Activated CD4-positive, alpha-beta T cell treated with anti-CD3 and anti-CD28 coated beads for 36 hours (primary cell): ENCODE results near the gene P2RX3. TPM values are rescaled to one million over a fixed set of nuclear protein-coding genes. Genes with fewer than 3 reads are reported as not detected.

Experiments
- ATAC-seq: fragments of 200-7000 bp; cut with Tn5 transposase; one replicate; pipeline ENCODE4 v1.10.0; 2021; ENCODE audit warnings: mild to moderate bottlenecking, moderate library complexity
- CTCF ChIA-PET: fragments of 350-600 bp; sonication (Branson Sonifier 250); formaldehyde crosslinking; loops from one replicate; lab custom pipeline; 2021; ENCODE audit warnings: antibody characterized with exemption; lab: Charles Lee
- POLR2A ChIA-PET: fragments of 350-600 bp; sonication (Branson Sonifier 250); formaldehyde crosslinking; loops from one replicate; lab custom pipeline; 2021; ENCODE audit warnings: antibody characterized with exemption, inconsistent platforms; lab: Charles Lee
- DNase-seq: peaks from one replicate; pipeline ENCODE4 v3.0.0-alpha.2; 2020
- H3K27ac Mint-ChIP-seq: one replicate; pipeline ENCODE4 v1.8.0; 2021; ENCODE audit warnings: mixed read lengths
- H3K27me3 Mint-ChIP-seq: one replicate; pipeline ENCODE4 v1.8.0; 2021; ENCODE audit warnings: mixed read lengths
- H3K36me3 Mint-ChIP-seq: one replicate; pipeline ENCODE4 v1.8.0; 2021; ENCODE audit warnings: low read depth, mixed read lengths
- H3K4me1 Mint-ChIP-seq: one replicate; pipeline ENCODE4 v1.8.0; 2021; ENCODE audit warnings: mixed read lengths
- H3K4me3 Mint-ChIP-seq: one replicate; pipeline ENCODE4 v1.8.0; 2021; ENCODE audit warnings: mild to moderate bottlenecking, moderate library complexity, mixed read lengths
- H3K9me3 Mint-ChIP-seq: one replicate; pipeline ENCODE4 v1.8.0; 2021; ENCODE audit warnings: low read depth, mixed read lengths
- intact Hi-C, 2 experiments: fragments of 100-400 bp; cut with DNase I in 1 of 2; cut with micrococcal nuclease in 1 of 2; formaldehyde crosslinking; loops; one replicate each; pipeline versions ENCODE4 v1.14.2 to v1.15.1; 2022 to 2024; cut with DNase I, micrococcal nuclease
- total RNA-seq, 2 experiments: library from RNA; stranded (reverse); gene quantifications; one replicate each; pipeline ENCODE4 v1.2.3, GENCODE V29; 2021

The P2RX3 gene
- total RNA-seq, 2 experiments from 2014 or later, result not detected

DNA sequence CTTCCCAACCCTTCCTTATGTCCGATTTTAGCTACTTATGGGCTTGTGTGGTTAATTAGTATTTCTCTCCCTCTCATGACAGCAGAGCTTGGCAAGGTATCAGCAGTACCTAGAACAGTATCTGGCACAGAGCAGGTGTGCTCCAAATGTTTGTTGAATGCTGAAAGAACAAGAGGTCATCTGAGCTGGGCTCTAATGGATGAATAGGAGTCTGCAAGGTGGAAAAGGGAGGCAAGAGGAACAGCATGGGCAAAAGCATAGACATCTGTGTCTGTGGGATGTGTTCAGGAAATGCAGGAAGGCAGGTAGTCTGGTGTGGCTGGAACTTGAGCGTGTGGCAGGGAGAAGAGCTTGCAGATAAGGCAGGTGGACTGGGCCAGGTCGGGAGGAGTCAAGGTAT is 23.8 kb downstream of the P2RX3 start:
- ATAC-seq (no peak), DNase-seq (no peak)
- Mint-ChIP-seq H3K4me1 (no peaks in the 10 kb centered on the region), H3K27me3 (peaks cover 3% of the 10 kb centered on the region), H3K27ac (no peak overlapping the region), H3K9me3 (peaks cover 1% of the 10 kb centered on the region), H3K4me3 (no peak overlapping the region), H3K36me3 (no peaks in the 10 kb centered on the region)
- ChIA-PET POLR2A (no interaction called here), CTCF (interaction anchor here (0.7 to 3.0 kb wide), 5 partner anchors 9 to 25 kb away, joined by 3 to 11 read pairs (median 4); no protein-coding TSS in a partner anchor)
- intact Hi-C loops, result no loop called here

DNA sequence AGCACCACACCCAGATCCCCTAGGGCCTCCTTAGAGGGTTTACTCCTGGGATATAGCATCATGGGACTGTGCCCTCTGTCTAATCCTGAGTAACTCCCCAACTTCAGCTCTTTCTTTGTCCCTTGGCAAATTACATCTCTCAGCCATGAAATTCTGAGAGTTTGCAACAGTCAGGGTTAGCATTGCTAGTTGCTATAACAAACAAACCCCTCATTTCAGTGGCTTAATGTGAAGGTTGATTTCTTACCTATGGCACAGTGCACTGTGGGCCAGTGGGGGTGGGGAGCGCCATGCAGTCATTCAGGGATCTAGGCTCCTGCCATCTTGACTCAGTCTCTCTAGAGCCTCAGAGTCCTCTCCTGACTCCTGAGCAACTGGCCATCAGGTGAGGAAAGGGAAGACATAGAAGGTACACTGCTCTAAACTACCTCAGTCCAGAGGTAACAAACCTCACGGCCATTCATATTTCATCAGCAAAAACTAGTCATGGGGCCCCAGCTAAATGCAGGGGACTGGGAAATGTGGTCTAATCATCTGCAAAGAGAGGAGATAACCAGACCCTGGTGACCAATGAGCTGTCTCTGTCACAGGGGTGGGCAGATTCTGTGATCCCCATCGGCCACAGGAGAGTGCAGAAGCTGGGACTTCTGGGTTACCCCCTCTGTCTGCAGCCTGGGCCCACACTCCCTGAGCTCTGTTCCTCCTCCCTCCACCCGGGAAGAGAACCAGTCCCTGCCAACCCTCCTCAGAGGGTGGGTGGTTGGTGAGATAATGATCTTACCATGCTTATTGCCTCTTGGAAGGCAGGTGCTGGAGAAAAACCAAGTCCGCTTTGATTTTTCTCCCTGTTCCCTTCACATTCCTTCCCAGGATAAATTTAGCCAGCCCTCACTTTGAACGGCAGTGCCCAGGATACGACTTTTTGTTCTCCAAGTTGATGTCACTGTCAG is 25.3 kb downstream of the P2RX3 start:
- H3K36me3 Mint-ChIP-seq, result no peaks in the 10 kb centered on the region
- peaks cover 1% of the 10 kb centered on the region for H3K9me3 Mint-ChIP-seq
- peaks cover 3% of the 10 kb centered on the region for H3K27me3 Mint-ChIP-seq
- no peak for ATAC-seq
- H3K4me3 Mint-ChIP-seq, result no peak overlapping the region
- ChIA-PET CTCF (interaction anchor here (0.7 to 3.0 kb wide), 4 partner anchors 11 to 111 kb away, joined by 3 to 11 read pairs (median 6); no protein-coding TSS in a partner anchor), POLR2A (no interaction called here)
- H3K27ac Mint-ChIP-seq, result no peak overlapping the region
- intact Hi-C loops, result no loop called here
- no peaks in the 10 kb centered on the region for H3K4me1 Mint-ChIP-seq
- DNase-seq, result no peak

DNA sequence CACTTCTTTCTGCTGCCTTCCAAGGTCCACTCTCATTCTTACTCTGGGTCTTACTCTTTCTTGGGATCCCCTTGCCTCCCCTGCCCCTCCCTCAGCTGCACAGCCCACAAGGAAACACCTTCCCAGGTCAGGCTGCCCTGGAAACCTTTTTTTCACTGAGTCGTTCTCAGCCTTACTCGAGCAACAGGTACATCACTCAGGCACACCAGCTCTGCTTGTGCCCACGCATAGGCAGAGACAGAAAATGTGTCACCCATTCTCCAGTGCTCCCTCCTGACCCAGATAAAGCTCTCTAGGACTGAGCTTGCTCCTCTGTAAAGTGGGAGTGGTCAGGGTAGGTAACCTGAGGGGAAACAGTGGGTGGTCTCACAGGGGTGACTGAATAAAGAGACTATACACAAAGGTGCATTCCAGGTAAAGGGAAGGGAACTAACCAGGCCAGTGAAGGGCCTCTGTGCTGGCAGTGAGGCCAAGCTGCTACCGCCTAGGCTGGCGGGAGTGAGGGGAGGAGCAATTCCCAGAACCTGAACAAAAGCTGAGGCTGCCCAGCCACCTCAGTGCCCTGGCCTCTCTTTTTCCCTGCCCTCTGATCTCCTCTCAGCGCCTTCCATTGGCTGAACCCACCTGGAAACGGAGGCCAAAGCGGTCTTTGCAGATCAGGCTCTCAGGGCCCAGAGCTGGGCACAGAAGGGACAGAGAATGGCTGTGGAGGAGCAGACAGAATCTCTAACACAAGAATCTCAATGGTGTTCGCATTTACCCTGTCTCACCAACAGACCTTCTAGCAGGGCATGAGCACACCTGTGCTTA is 26.9 kb downstream of the P2RX3 start:
- peaks cover 1% of the 10 kb centered on the region for H3K9me3 Mint-ChIP-seq

DNA sequence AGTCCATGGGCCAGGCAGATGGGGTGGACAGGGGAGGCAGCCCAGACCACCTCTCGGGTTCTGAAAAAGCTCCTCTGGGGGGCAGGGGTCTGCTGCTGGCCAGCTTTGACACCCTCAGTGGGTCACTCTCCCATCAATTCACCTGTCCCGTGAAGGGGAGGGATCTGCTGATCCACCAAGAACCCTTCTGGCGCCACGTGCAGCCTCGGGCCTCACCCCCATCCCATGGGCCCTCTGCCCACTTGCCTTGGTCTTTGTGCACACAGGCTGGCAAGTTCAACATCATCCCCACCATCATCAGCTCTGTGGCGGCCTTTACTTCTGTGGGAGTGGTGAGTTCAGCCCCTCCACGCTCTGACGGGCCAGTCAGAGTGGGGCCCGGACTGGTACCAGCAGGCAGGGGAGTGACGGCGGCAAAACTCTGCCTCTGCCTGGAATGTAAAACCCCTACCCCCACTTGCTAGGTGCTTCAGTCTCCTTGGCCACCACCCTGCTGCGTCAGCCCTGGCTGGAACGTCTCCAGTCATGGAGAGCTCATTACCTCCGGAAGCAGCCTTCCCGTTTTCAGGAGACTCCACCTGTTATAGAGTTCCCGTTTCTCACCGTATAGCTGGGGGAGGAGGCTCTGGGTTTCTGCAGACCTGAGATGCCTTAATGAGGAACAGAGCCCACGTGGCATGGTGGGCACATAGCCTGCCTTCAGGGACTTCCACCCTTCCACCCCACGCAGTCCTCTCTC is 30.1 kb downstream of the P2RX3 start:
- DNase-seq (no peak), ATAC-seq (no peak)
- ChIA-PET CTCF (interaction anchor here (1.2 kb wide), 1 partner anchor 18 kb away, joined by 3 read pairs; no protein-coding TSS in a partner anchor), POLR2A (no interaction called here)
- no peaks in the 10 kb centered on the region for H3K36me3 Mint-ChIP-seq
- H3K4me3 Mint-ChIP-seq, result no peak overlapping the region
- H3K27me3 Mint-ChIP-seq, result no peaks in the 10 kb centered on the region
- H3K27ac Mint-ChIP-seq, result no peak overlapping the region
- H3K4me1 Mint-ChIP-seq, result no peaks in the 10 kb centered on the region
- intact Hi-C loops, result no loop called here
- H3K9me3 Mint-ChIP-seq, result no peaks in the 10 kb centered on the region

More for the DNA sequence above, 26.9 kb downstream of the P2RX3 start:
- Mint-ChIP-seq H3K36me3 (no peaks in the 10 kb centered on the region), H3K4me1 (no peaks in the 10 kb centered on the region), H3K27me3 (peaks cover 3% of the 10 kb centered on the region), H3K4me3 (no peak overlapping the region), H3K27ac (no peak overlapping the region)
- ChIA-PET CTCF (no interaction called here), POLR2A (no interaction called here)
- intact Hi-C loops, result no loop called here
- ATAC-seq (no peak), DNase-seq (no peak)

DNA sequence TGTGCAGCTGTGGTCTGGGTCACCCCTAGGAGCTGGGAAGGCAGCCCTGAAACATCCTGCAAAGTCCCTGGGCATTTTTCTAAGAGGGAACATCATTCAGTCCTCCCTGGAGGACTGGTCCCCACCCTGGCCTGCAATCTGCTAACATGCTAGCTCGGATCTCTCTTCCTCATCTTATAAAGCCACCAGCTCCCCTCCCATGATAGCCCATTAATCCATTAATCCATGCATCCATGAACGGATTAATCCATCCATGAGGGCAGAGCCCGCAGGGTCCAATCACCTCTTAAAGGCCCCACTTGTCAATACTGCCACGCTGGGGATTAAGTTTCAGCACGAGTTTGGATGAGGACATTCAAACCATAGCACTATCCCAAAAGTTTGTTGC is 30.7 kb downstream of the P2RX3 start:
- DNase-seq, result no peak
- ATAC-seq, result no peak
- no peak overlapping the region for H3K27ac Mint-ChIP-seq
- H3K27me3 Mint-ChIP-seq, result no peaks in the 10 kb centered on the region
- no peaks in the 10 kb centered on the region for H3K4me1 Mint-ChIP-seq
- POLR2A ChIA-PET, result no interaction called here
- H3K4me3 Mint-ChIP-seq, result no peak overlapping the region
- CTCF ChIA-PET, result interaction anchor here (1.2 kb wide), 1 partner anchor 19 kb away, joined by 3 read pairs; no protein-coding TSS in a partner anchor
- no peaks in the 10 kb centered on the region for H3K36me3 Mint-ChIP-seq
- H3K9me3 Mint-ChIP-seq, result no peaks in the 10 kb centered on the region
- intact Hi-C loops, result no loop called here

DNA sequence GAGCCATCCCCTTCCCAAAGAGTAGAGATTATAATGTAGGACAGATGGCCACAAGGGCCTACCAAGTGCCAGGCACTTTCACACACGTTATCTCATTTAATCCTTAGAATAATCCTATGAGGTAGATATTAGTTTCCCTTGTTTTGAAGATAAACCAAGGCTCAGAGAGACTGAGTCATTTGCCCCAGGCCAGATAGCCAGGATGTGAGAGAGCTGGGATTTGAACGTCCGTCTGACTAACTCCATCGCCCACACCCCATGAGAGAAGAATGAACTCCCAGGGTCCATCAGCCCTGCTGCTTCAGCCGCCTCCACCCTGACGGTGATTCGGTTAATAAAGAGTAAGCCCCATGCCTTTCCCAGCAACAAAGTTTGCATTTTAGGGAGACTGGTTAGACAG is 32.1 kb downstream of the P2RX3 start:
- DNase-seq (no peak), ATAC-seq (no peak)
- Mint-ChIP-seq H3K4me1 (no peaks in the 10 kb centered on the region), H3K4me3 (no peak overlapping the region), H3K9me3 (no peaks in the 10 kb centered on the region), H3K27me3 (no peaks in the 10 kb centered on the region), H3K27ac (no peak overlapping the region), H3K36me3 (no peaks in the 10 kb centered on the region)
- ChIA-PET CTCF (interaction anchor here (0.6 kb wide), 1 partner anchor 987 kb away, joined by 3 read pairs; no protein-coding TSS in a partner anchor), POLR2A (no interaction called here)
- intact Hi-C loops, result no loop called here

DNA sequence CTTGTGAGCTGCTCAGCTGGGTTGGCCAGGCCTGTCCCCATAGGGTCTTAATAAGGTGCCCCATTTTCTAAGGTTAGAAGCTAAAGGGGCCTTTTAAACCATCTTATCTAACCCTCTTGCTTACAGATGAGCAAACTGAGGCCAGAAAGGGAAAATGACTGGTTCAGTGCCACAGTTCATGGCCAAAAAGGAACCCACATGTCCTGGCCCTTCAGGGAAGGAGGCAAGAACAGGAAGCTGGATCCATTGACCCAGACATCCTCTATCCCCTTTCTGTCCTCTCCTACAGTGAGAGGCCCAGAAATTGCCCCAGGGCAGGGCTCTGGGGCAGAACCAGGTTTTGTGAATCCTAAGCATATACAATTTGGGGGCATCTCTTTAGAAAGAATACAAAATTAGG is 32.8 kb downstream of the P2RX3 start:
- Mint-ChIP-seq H3K9me3 (no peaks in the 10 kb centered on the region), H3K36me3 (no peaks in the 10 kb centered on the region), H3K4me1 (no peaks in the 10 kb centered on the region), H3K27me3 (no peaks in the 10 kb centered on the region), H3K4me3 (no peak overlapping the region), H3K27ac (no peak overlapping the region)
- ChIA-PET CTCF (interaction anchor here (0.6 kb wide), 1 partner anchor 987 kb away, joined by 3 read pairs; no protein-coding TSS in a partner anchor), POLR2A (no interaction called here)
- ATAC-seq (no peak), DNase-seq (no peak)
- intact Hi-C loops, result no loop called here

DNA sequence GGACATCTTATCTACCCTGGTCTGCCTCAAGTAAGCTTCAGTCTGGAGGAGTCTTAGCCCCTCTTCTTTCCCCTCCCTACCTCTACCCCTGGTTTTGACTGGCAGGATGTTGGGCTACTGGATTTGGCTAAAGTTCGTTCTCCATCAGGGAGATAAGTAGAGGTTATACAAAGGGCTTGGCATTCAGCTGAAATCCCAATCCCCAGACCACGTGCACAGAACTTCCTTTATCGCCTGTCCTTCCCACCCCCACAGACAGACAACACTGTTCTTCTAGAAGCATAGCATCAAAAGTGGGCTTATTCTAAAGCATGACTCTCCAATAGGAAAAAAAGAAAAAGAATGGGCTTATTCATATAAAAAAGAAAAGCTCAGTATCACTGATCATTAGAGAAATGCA is 35.0 kb downstream of the P2RX3 start:
- Mint-ChIP-seq H3K27ac (no peak overlapping the region), H3K4me3 (no peak overlapping the region), H3K36me3 (no peaks in the 10 kb centered on the region), H3K27me3 (peaks cover 6% of the 10 kb centered on the region), H3K4me1 (no peaks in the 10 kb centered on the region), H3K9me3 (no peaks in the 10 kb centered on the region)
- intact Hi-C loops, result no loop called here
- DNase-seq (no peak), ATAC-seq (no peak)
- CTCF ChIA-PET, result interaction anchor here (0.8 to 1.7 kb wide), 3 partner anchors 17 to 120 kb away, joined by 3 to 4 read pairs (median 4); no protein-coding TSS in a partner anchor
- POLR2A ChIA-PET, result no interaction called here

DNA sequence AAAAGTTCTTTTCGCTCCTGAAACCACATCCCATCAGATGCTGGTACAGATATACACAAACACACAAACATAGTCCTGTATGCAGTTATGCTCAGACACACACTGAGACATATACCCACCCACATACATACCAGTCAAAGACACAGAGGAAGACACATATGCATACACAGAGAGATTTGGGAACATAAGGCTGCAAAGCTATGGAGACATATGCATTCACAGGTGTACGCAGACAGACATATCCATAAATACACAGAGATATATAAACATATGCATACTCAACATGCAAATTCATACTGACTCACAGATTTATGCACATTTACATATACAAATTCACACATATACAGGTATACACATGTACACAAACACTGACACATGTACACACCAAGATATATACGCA is 36.8 kb downstream of the P2RX3 start:
- ATAC-seq (no peak), DNase-seq (no peak)

DNA sequence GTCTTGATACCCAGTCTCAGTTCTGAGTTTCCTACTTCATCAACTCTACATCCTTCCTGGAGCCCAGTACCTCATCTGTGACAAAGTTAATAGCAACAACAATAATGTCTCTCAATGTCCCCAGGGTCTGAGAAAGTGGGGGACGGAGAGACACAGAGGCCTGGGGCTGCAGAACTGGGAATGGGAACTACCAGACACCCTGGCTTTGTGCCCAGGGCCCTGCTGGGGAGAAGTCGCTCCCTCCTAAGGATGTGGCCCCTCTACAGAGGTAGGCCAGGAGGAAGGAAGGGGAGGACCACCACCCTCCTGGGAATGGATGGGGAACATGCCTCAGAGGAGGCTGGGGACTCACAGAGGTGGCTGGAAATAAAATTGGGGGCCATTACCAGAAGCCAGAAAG is 37.3 kb downstream of the P2RX3 start:
- no peak for DNase-seq
- POLR2A ChIA-PET, result interaction anchor here (0.6 kb wide), 1 partner anchor 12 kb away, joined by 3 read pairs; no protein-coding TSS in a partner anchor
- ATAC-seq, result no peak
- CTCF ChIA-PET, result no interaction called here
- H3K27ac Mint-ChIP-seq, result no peak overlapping the region
- H3K4me3 Mint-ChIP-seq, result no peak overlapping the region
- no peaks in the 10 kb centered on the region for H3K36me3 Mint-ChIP-seq
- H3K4me1 Mint-ChIP-seq, result no peaks in the 10 kb centered on the region
- intact Hi-C loops, result no loop called here
- H3K9me3 Mint-ChIP-seq, result no peaks in the 10 kb centered on the region
- H3K27me3 Mint-ChIP-seq, result peaks cover 11% of the 10 kb centered on the region

More for the DNA sequence above, 36.8 kb downstream of the P2RX3 start:
- POLR2A ChIA-PET, result no interaction called here
- Mint-ChIP-seq H3K36me3 (no peaks in the 10 kb centered on the region), H3K27me3 (peaks cover 8% of the 10 kb centered on the region), H3K9me3 (no peaks in the 10 kb centered on the region), H3K4me1 (no peaks in the 10 kb centered on the region), H3K4me3 (no peak overlapping the region), H3K27ac (no peak overlapping the region)
- intact Hi-C loops, result no loop called here
- CTCF ChIA-PET, result no interaction called here
